Left lung (tissue), 10 donors: ENCODE measurements around the gene WDR18. TPM values are rescaled to one million over a fixed set of nuclear protein-coding genes. Genes with fewer than 3 reads are reported as not detected.

Experiments used
- ATAC-seq: fragments of 200-7000 bp; cut with Tn5 transposase; one replicate; pipeline ENCODE4 v1.9.1; 2020; ENCODE audit warnings: moderate library complexity
- DNase-seq, 4 donors: peaks; one replicate each; pipeline ENCODE4 v3.0.0-alpha.2; 2013 to 2020
- H3K27ac ChIP-seq, 2 donors: fragments of 200-600 bp; sonication (generic) in 1 of 2; one replicate each; pipeline versions ENCODE4 v1.5.0 to v1.8.0; 2020 to 2021
- H3K27me3 ChIP-seq, 2 donors: fragments of 200-600 bp; sonication (generic) in 1 of 2; one replicate each; pipeline versions ENCODE4 v1.5.0 to v1.8.0; 2020 to 2021
- H3K36me3 ChIP-seq, 2 donors: fragments of 200-600 bp; sonication (generic) in 1 of 2; one replicate each; pipeline versions ENCODE4 v1.5.0 to v1.8.0; 2020 to 2021
- H3K4me1 ChIP-seq, 2 donors: fragments of 200-600 bp; one replicate each; pipeline ENCODE4 v1.8.0; 2021
- H3K4me3 ChIP-seq, 2 donors: fragments of 200-600 bp; sonication (generic) in 1 of 2; one replicate each; pipeline versions ENCODE4 v1.5.0 to v1.8.0; 2020 to 2021; ENCODE audit warnings: mild to moderate bottlenecking in 1 of 2
- H3K9me3 ChIP-seq, 2 donors: fragments of 200-600 bp; sonication (generic) in 1 of 2; one replicate each; pipeline versions ENCODE4 v1.5.0 to v1.8.0; 2020 to 2021
- CTCF ChIP-seq, 2 donors: fragments of 200-600 bp; sonication (generic) in 1 of 2; IDR thresholded peaks; one replicate each; pipeline versions ENCODE4 v1.5.0 to v1.8.0; 2021; ENCODE audit warnings: antibody characterized with exemption in 2 of 2
- intact Hi-C, 2 donors: fragments of 100-400 bp; cut with DNase I; formaldehyde crosslinking; loops; one replicate each; pipeline versions ENCODE4 v1.11.2 to v1.14.2; 2022
- polyA plus RNA-seq, 6 donors: library from polyadenylated mRNA; unstranded; fragments of 120-200 nt; gene quantifications; one replicate each; pipeline ENCODE4 v1.2.1, GENCODE V29; 2013; ENCODE audit not compliant: insufficient read length in 6 of 6
- total RNA-seq, 2 donors: library from RNA; stranded (reverse); fragmentation: NEBNext Ultra II Directional; extraction: Animal tissue kit (Norgen Biotek cat#: 25700); gene quantifications; one replicate each; pipeline ENCODE4 v1.2.1, GENCODE V29; 2021
- donor health status: DM: no; HTN: yes; CAD: no.
- donor health status: DM: no; HTN: no; CAD: no.

WDR18 gene
- total and polyA plus RNA-seq, 8 donors, result 26.6 to 40.7 (median 35.4) TPM

GRCh38 chr19:982567-983170, 1.5 kb upstream of the WDR18 start:
- peak; percentile 66 to 96 (median 79) for DNase-seq
- ATAC-seq, result peak; percentile 90
- Histone ChIP-seq H3K27ac (no peak overlapping the region), H3K27me3 (no peaks in the 10 kb centered on the region), H3K9me3 (no peaks in the 10 kb centered on the region), H3K4me3 (peak overlapping the region; percentile 8 to 21), H3K4me1 (peaks cover 7 to 39% of the 10 kb centered on the region in 2 donors), H3K36me3 (peaks cover 0 to 19% of the 10 kb centered on the region in 2 donors)
- peak; percentile 98 for TF ChIP-seq CTCF (IDR thresholded peaks at IDR 0.05)
- intact Hi-C loops, result loop anchor here (2.0 to 10.0 kb wide), 3 partner anchors 56 to 208 kb away; partner anchors contain the start of gene ARID3A (in 1 of the 2)

- TF ChIP-seq CTCF (IDR thresholded peaks at IDR 0.05), result no peak
- DNase-seq (no peak), ATAC-seq (no peak)
- peaks cover 7 to 34% of the 10 kb centered on the region in 2 donors for H3K4me1 ChIP-seq
- H3K4me3 ChIP-seq, result no peak overlapping the region
- no peaks in the 10 kb centered on the region for H3K9me3 ChIP-seq
- H3K27ac ChIP-seq, result no peak overlapping the region
- peaks cover 0 to 46% of the 10 kb centered on the region in 2 donors for H3K36me3 ChIP-seq
- H3K27me3 ChIP-seq, result no peaks in the 10 kb centered on the region
- intact Hi-C loops, result loop anchor here in 1 of 2 donors (10.0 kb wide), 1 partner anchor 211 kb away; no protein-coding TSS in a partner anchor
Measured at GRCh38 chr19:986083-986482, 1.9 kb downstream of the WDR18 start.

GRCh38 chr19:988081-988480, 3.9 kb downstream of the WDR18 start:
- Histone ChIP-seq H3K27me3 (no peaks in the 10 kb centered on the region), H3K27ac (no peak overlapping the region), H3K4me1 (peaks cover 4 to 24% of the 10 kb centered on the region in 2 donors), H3K36me3 (peaks cover 0 to 60% of the 10 kb centered on the region in 2 donors), H3K4me3 (no peak overlapping the region), H3K9me3 (no peaks in the 10 kb centered on the region)
- TF ChIP-seq CTCF (IDR thresholded peaks at IDR 0.05), result no peak
- ATAC-seq (no peak), DNase-seq (no peak)
- intact Hi-C loops, result loop anchor here in 1 of 2 donors (10.0 kb wide), 1 partner anchor 213 kb away; no protein-coding TSS in a partner anchor

GRCh38 chr19:988510-988909, 4.4 kb downstream of the WDR18 start:
- no peaks in the 10 kb centered on the region for H3K27me3 ChIP-seq
- no peak overlapping the region for H3K4me3 ChIP-seq
- H3K36me3 ChIP-seq, result peaks cover 0 to 64% of the 10 kb centered on the region in 2 donors
- no peak for TF ChIP-seq CTCF (IDR thresholded peaks at IDR 0.05)
- DNase-seq (no peak), ATAC-seq (no peak)
- intact Hi-C loops, result loop anchor here in 1 of 2 donors (10.0 kb wide), 1 partner anchor 214 kb away; no protein-coding TSS in a partner anchor
- no peak overlapping the region for H3K27ac ChIP-seq
- H3K9me3 ChIP-seq, result no peaks in the 10 kb centered on the region
- peaks cover 3 to 20% of the 10 kb centered on the region in 2 donors for H3K4me1 ChIP-seq

- no peaks in the 10 kb centered on the region for H3K27me3 ChIP-seq
- no peak overlapping the region for H3K27ac ChIP-seq
- no peak for TF ChIP-seq CTCF (IDR thresholded peaks at IDR 0.05)
- H3K9me3 ChIP-seq, result no peaks in the 10 kb centered on the region
- ATAC-seq, result no peak
- intact Hi-C loops, result loop anchor here in 1 of 2 donors (10.0 kb wide), 1 partner anchor 215 kb away; no protein-coding TSS in a partner anchor
- peaks cover 0 to 75% of the 10 kb centered on the region in 2 donors for H3K36me3 ChIP-seq
- H3K4me3 ChIP-seq, result no peak overlapping the region
- peak in 1 of 4 donors; percentile 75 for DNase-seq
- peaks cover 0 to 14% of the 10 kb centered on the region in 2 donors for H3K4me1 ChIP-seq
Measured at GRCh38 chr19:989381-990081, 5.4 kb downstream of the WDR18 start.
